ENCODE measurements around the gene PARP14.
"Not testable (repeated sequence)": the region's sequence is repeated elsewhere in the genome, so short reads cannot be mapped to it uniquely, and the experiment has no call there.

PARP14 gene

DNA sequence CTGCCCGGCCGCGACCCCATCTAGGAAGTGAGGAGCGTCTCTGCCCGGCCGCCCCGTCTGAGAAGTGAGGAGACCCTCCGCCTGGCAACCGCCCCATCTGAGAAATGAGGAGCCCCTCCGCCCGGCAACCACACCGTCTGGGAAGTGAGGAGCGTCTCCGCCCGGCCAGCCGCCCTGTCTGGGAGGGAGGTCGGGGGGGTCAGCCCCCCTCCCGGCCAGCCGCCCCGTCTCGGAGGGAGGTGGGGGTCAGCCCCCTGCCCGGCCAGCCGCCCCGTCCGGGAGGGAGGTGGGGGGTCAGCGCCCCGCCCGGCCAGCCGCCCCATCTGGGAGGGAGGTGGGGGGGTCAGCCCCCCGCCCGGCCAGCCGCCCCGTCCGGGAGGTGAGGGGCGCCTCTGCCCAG is 66.7 kb downstream of the PARP14 start:
- H3K18ac ChIP-seq (ENCODE audit: low read length); H2AK5ac ChIP-seq (ENCODE audit: low read length); H4K8ac ChIP-seq (ENCODE audit: low read depth, low read length); H3K9me3 ChIP-seq (ENCODE audit: insufficient read depth, low read depth, low read length); H3K4ac ChIP-seq (ENCODE audit: low read depth, low read length); H2AFZ ChIP-seq (ENCODE audit: insufficient read depth, low read length, poor library complexity); H3K27ac ChIP-seq (ENCODE audit: low read depth, low read length); H3K79me2 ChIP-seq (ENCODE audit: control insufficient read depth, insufficient read depth, low read length, poor library complexity); H3K4me2 ChIP-seq (ENCODE audit: low read length); H3K27me3 ChIP-seq (ENCODE audit: insufficient read depth, low read length); H3K23ac ChIP-seq (ENCODE audit: low read length); H4K12ac ChIP-seq (ENCODE audit: low read depth, low read length); H3K4me3 ChIP-seq (ENCODE audit: low read depth, low read length); H3K4me1 ChIP-seq (ENCODE audit: control insufficient read depth in 1 of 2, insufficient read depth in 2 of 2, low read length in 2 of 2); H3K36me3 ChIP-seq (ENCODE audit: control insufficient read depth in 1 of 2, insufficient read depth in 2 of 2, low read length in 2 of 2); DNase-seq; H2BK5ac ChIP-seq (ENCODE audit: low read depth, low read length, poor library complexity); H4K91ac ChIP-seq (ENCODE audit: low read depth, low read length); H3K9ac ChIP-seq (ENCODE audit: low read length); H2BK12ac ChIP-seq (ENCODE audit: low read length); H3K14ac ChIP-seq (ENCODE audit: low read length); H3K79me1 ChIP-seq (ENCODE audit: low read length); H2BK120ac ChIP-seq (ENCODE audit: insufficient read depth, low read length, poor library complexity): not testable (repeated sequence)
- WGBS (ENCODE audit: extremely low coverage, insufficient coverage, insufficient read length): no CpG with 5 or more reads among the region's 35 CpGs

DNA sequence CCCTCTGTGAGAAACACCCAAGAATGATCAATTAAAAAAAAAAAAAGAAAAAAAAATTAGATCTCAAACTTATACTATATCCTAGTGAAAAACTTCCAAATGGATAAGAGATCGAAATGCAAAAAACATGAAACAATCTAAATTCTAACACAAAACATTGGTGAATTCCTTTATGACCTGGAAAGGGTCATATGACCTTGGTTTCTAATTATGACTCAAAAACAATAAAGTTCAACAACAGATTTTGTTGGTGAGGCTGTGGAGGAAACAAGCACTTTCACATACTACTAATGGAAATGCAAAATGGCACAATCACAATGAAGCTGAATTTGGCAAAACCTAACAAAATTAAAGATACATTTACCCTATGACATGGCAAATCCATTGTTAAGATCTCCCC is 67.7 kb downstream of the PARP14 start:
- WGBS (ENCODE audit: extremely low coverage, insufficient coverage, insufficient read length): no CpG with 5 or more reads among the region's 1 CpG
- no peak overlapping the region for H3K18ac ChIP-seq (ENCODE audit: low read length)
- H4K12ac ChIP-seq (ENCODE audit: low read depth, low read length): no peak overlapping the region
- no peaks in the 10 kb centered on the region for H3K79me2 ChIP-seq (ENCODE audit: control insufficient read depth, insufficient read depth, low read length, poor library complexity)
- H3K14ac ChIP-seq (ENCODE audit: low read length): no peak overlapping the region
- H3K4me1 ChIP-seq (ENCODE audit: control insufficient read depth in 1 of 2, insufficient read depth in 2 of 2, low read length in 2 of 2): no peaks in the 10 kb centered on the region
- H3K79me1 ChIP-seq (ENCODE audit: low read length): no peaks in the 10 kb centered on the region
- no peaks in the 10 kb centered on the region for H3K27me3 ChIP-seq (ENCODE audit: insufficient read depth, low read length)
- no peak overlapping the region for H3K27ac ChIP-seq (ENCODE audit: low read depth, low read length)
- H3K23ac ChIP-seq (ENCODE audit: low read length): no peak overlapping the region
- H4K91ac ChIP-seq (ENCODE audit: low read depth, low read length): no peak overlapping the region
- H2AK5ac ChIP-seq (ENCODE audit: low read length): no peak overlapping the region
- no peaks in the 10 kb centered on the region for H3K36me3 ChIP-seq (ENCODE audit: control insufficient read depth in 1 of 2, insufficient read depth in 2 of 2, low read length in 2 of 2)
- H3K4me3 ChIP-seq (ENCODE audit: low read depth, low read length): no peak overlapping the region
- H3K4ac ChIP-seq (ENCODE audit: low read depth, low read length): no peak overlapping the region
- H4K8ac ChIP-seq (ENCODE audit: low read depth, low read length): no peak overlapping the region
- DNase-seq: no peak
- H2BK120ac ChIP-seq (ENCODE audit: insufficient read depth, low read length, poor library complexity): no peak overlapping the region
- no peak overlapping the region for H3K4me2 ChIP-seq (ENCODE audit: low read length)
- H2BK12ac ChIP-seq (ENCODE audit: low read length): no peak overlapping the region
- H3K9ac ChIP-seq (ENCODE audit: low read length): no peak overlapping the region
- H2AFZ ChIP-seq (ENCODE audit: insufficient read depth, low read length, poor library complexity): no peak overlapping the region
- H2BK5ac ChIP-seq (ENCODE audit: low read depth, low read length, poor library complexity): no peak overlapping the region
- H3K9me3 ChIP-seq (ENCODE audit: insufficient read depth, low read depth, low read length): no peaks in the 10 kb centered on the region

DNA sequence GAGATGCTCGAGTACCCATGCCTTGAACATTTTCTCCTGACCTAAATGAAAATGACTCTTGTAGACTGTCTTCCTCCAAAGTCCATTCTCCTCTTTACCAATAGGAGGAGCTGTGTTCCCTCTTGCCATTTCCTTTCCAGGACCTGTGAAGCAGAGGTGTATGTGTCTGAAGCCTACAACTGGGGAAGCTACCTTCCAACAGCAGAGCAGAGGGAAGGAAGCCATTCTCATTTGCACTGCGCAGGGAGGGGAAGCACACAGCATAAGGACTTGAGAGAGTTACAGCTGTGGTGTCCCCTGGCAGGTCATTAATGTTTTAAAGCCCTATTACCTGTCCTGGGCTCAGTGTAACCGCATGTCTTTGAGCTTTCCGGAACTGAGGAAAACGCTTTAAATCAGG is 74.3 kb downstream of the PARP14 start:
- H2AFZ ChIP-seq (ENCODE audit: insufficient read depth, low read length, poor library complexity): no peak overlapping the region
- H3K14ac ChIP-seq (ENCODE audit: low read length): no peak overlapping the region
- H3K9me3 ChIP-seq (ENCODE audit: insufficient read depth, low read depth, low read length): no peaks in the 10 kb centered on the region
- WGBS (ENCODE audit: extremely low coverage, insufficient coverage, insufficient read length): no CpG with 5 or more reads among the region's 5 CpGs
- H3K79me1 ChIP-seq (ENCODE audit: low read length): no peaks in the 10 kb centered on the region
- no peaks in the 10 kb centered on the region for H3K27me3 ChIP-seq (ENCODE audit: insufficient read depth, low read length)
- no peak overlapping the region for H2AK5ac ChIP-seq (ENCODE audit: low read length)
- no peak overlapping the region for H2BK5ac ChIP-seq (ENCODE audit: low read depth, low read length, poor library complexity)
- H3K4me3 ChIP-seq (ENCODE audit: low read depth, low read length): no peak overlapping the region
- H4K12ac ChIP-seq (ENCODE audit: low read depth, low read length): no peak overlapping the region
- no peaks in the 10 kb centered on the region for H3K79me2 ChIP-seq (ENCODE audit: control insufficient read depth, insufficient read depth, low read length, poor library complexity)
- H3K4ac ChIP-seq (ENCODE audit: low read depth, low read length): no peak overlapping the region
- H3K36me3 ChIP-seq (ENCODE audit: control insufficient read depth in 1 of 2, insufficient read depth in 2 of 2, low read length in 2 of 2): peaks cover 0 to 3% of the 10 kb centered on the region in 2 experiments
- no peak overlapping the region for H3K23ac ChIP-seq (ENCODE audit: low read length)
- no peak overlapping the region for H3K9ac ChIP-seq (ENCODE audit: low read length)
- no peak overlapping the region for H2BK12ac ChIP-seq (ENCODE audit: low read length)
- H4K91ac ChIP-seq (ENCODE audit: low read depth, low read length): no peak overlapping the region
- H3K18ac ChIP-seq (ENCODE audit: low read length): no peak overlapping the region
- H3K4me1 ChIP-seq (ENCODE audit: control insufficient read depth in 1 of 2, insufficient read depth in 2 of 2, low read length in 2 of 2): no peaks in the 10 kb centered on the region
- no peak overlapping the region for H3K4me2 ChIP-seq (ENCODE audit: low read length)
- DNase-seq: peak; percentile 48 to 86
- no peak overlapping the region for H3K27ac ChIP-seq (ENCODE audit: low read depth, low read length)
- H4K8ac ChIP-seq (ENCODE audit: low read depth, low read length): no peak overlapping the region
- H2BK120ac ChIP-seq (ENCODE audit: insufficient read depth, low read length, poor library complexity): no peak overlapping the region

DNA sequence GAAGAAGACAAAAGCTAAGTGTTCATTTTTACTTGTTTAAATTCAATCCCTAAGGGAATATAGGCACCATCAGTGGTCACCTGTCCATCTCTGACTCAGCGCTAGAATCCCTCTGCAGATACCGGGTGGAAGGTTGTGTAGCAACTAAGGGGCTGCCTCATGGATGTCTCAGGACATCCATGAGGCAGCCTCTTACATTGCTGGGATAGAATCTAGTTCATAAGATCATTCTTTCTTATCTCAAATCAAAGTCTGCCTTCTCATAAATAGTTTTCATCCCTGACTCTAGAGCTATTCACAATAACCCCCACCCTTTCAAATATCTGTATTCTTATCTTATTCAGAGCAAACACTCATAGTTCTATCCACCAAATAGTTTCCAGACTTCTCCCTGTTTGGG is 74.9 kb downstream of the PARP14 start:
- Histone ChIP-seq H3K27ac (ENCODE audit: low read depth, low read length) (no peak overlapping the region), H3K27me3 (ENCODE audit: insufficient read depth, low read length) (no peaks in the 10 kb centered on the region), H2BK120ac (ENCODE audit: insufficient read depth, low read length, poor library complexity) (no peak overlapping the region), H3K14ac (ENCODE audit: low read length) (no peak overlapping the region), H3K9me3 (ENCODE audit: insufficient read depth, low read depth, low read length) (no peaks in the 10 kb centered on the region), H2AFZ (ENCODE audit: insufficient read depth, low read length, poor library complexity) (no peak overlapping the region), H3K4ac (ENCODE audit: low read depth, low read length) (no peak overlapping the region), H3K4me3 (ENCODE audit: low read depth, low read length) (no peak overlapping the region), H3K23ac (ENCODE audit: low read length) (no peak overlapping the region), H4K12ac (ENCODE audit: low read depth, low read length) (no peak overlapping the region), H2AK5ac (ENCODE audit: low read length) (no peak overlapping the region), H3K9ac (ENCODE audit: low read length) (no peak overlapping the region), H3K79me2 (ENCODE audit: control insufficient read depth, insufficient read depth, low read length, poor library complexity) (no peaks in the 10 kb centered on the region), H3K79me1 (ENCODE audit: low read length) (no peaks in the 10 kb centered on the region), H2BK12ac (ENCODE audit: low read length) (no peak overlapping the region), H2BK5ac (ENCODE audit: low read depth, low read length, poor library complexity) (no peak overlapping the region), H3K36me3 (ENCODE audit: control insufficient read depth in 1 of 2, insufficient read depth in 2 of 2, low read length in 2 of 2) (peaks cover 0 to 3% of the 10 kb centered on the region in 2 experiments), H4K91ac (ENCODE audit: low read depth, low read length) (no peak overlapping the region), H3K4me2 (ENCODE audit: low read length) (no peak overlapping the region), H3K18ac (ENCODE audit: low read length) (no peak overlapping the region), H4K8ac (ENCODE audit: low read depth, low read length) (no peak overlapping the region), H3K4me1 (ENCODE audit: control insufficient read depth in 1 of 2, insufficient read depth in 2 of 2, low read length in 2 of 2) (no peaks in the 10 kb centered on the region)
- no CpG with 5 or more reads among the region's 2 CpGs for WGBS (ENCODE audit: extremely low coverage, insufficient coverage, insufficient read length)
- peak; percentile 85 to 89 for DNase-seq
